DMS53 (cell line): ENCODE measurements around the gene PRIM1.
A peak's percentile ranks its signal among the peaks of the same experiment; 100 is the strongest.
"Not testable (repeated sequence)": the region's sequence is repeated elsewhere in the genome, so short reads cannot be mapped to it uniquely, and the experiment has no call there.

Experiments
- DNase-seq: peaks from one replicate; lab custom pipeline; 2025; lab: John Stamatoyannopoulos, UW

The PRIM1 gene

GRCh38 chr12:56716933-56717880 lies 34.9 kb downstream of the PRIM1 start:
- no peak for DNase-seq

- no peak for DNase-seq
Measured at GRCh38 chr12:56716458-56716857, 35.7 kb downstream of the PRIM1 start.

GRCh38 chr12:56715798-56716197 lies 36.3 kb downstream of the PRIM1 start:
- no peak for DNase-seq

- no peak for DNase-seq
Measured at GRCh38 chr12:56714431-56714929, 37.6 kb downstream of the PRIM1 start.

GRCh38 chr12:56713345-56713744 lies 38.8 kb downstream of the PRIM1 start:
- no peak for DNase-seq

- DNase-seq: no peak
Measured at GRCh38 chr12:56709759-56710376, 42.3 kb downstream of the PRIM1 start.

GRCh38 chr12:56704522-56704921 lies 47.6 kb downstream of the PRIM1 start:
- not testable (repeated sequence) for DNase-seq

GRCh38 chr12:56699020-56699661 lies 53.0 kb downstream of the PRIM1 start:
- no peak for DNase-seq

- no peak for DNase-seq
Measured at GRCh38 chr12:56695327-56696101, 56.6 kb downstream of the PRIM1 start.

GRCh38 chr12:56694161-56694560 lies 58.0 kb downstream of the PRIM1 start:
- DNase-seq: no peak

- DNase-seq: no peak
Measured at GRCh38 chr12:56688846-56689109, 63.3 kb downstream of the PRIM1 start.

- DNase-seq: peak; percentile 99
Measured at GRCh38 chr12:56688129-56688845, 63.8 kb downstream of the PRIM1 start, which contains the start of gene PTGES3. TSS of gene PTGES3 (minus strand) at chr12:56688284. CDS start at chr12:56687999, 285 bp downstream.

- DNase-seq: peak; percentile 76
Measured at GRCh38 chr12:56687223-56688128, 64.6 kb downstream of the PRIM1 start.

- DNase-seq: no peak
Measured at GRCh38 chr12:56684745-56685359, 67.3 kb downstream of the PRIM1 start.

GRCh38 chr12:56682323-56682722 lies 69.8 kb downstream of the PRIM1 start:
- DNase-seq: no peak
